Measurements from ENCODE around the gene SLC43A3. TPM values are rescaled to one million over a fixed set of nuclear protein-coding genes. Genes with fewer than 3 reads are reported as not detected.
"Not testable (repeated sequence)": the region's sequence is repeated elsewhere in the genome, so short reads cannot be mapped to it uniquely, and the experiment has no call there.

The SLC43A3 gene
- total RNA-seq, 2 donors from 2014 or later: 10.6 to 21.4 TPM

GRCh38 chr11:57446055-57446454 is 19.1 kb upstream of the SLC43A3 start:
- intact Hi-C loops (cut with DNase I): no loop called here

GRCh38 chr11:57445122-57445394 is 18.1 kb upstream of the SLC43A3 start:
- H3K36me3 ChIP-seq; intact Hi-C loops (cut with DNase I); DNase-seq; H3K27me3 ChIP-seq; H3K4me1 ChIP-seq; H3K9ac ChIP-seq (ENCODE audit: low read depth in 2 of 2, low read length in 2 of 2); H3K4me3 ChIP-seq; H3K9me3 ChIP-seq: not testable (repeated sequence)
- H3K27ac ChIP-seq: peak overlapping the region; percentile 47

More at GRCh38 chr11:57446055-57446454, 19.1 kb upstream of the SLC43A3 start:
- no peak for TF ChIP-seq CTCF (IDR thresholded peaks at IDR 0.05)
- Histone ChIP-seq H3K9me3 (no peaks in the 10 kb centered on the region), H3K4me3 (no peak overlapping the region), H3K27me3 (no peaks in the 10 kb centered on the region), H3K9ac (ENCODE audit: low read depth in 2 of 2, low read length in 2 of 2) (no peak overlapping the region), H3K36me3 (no peaks in the 10 kb centered on the region), H3K4me1 (no peaks in the 10 kb centered on the region), H3K27ac (no peak overlapping the region)
- no peak for DNase-seq

GRCh38 chr11:57444362-57445121 is 17.6 kb upstream of the SLC43A3 start:
- no peak overlapping the region for H3K9ac ChIP-seq (ENCODE audit: low read depth in 2 of 2, low read length in 2 of 2)
- intact Hi-C loops (cut with DNase I): no loop called here

GRCh38 chr11:57440744-57441414 is 14.0 kb upstream of the SLC43A3 start:
- no peak for DNase-seq
- Histone ChIP-seq H3K27me3 (no peaks in the 10 kb centered on the region), H3K27ac (no peak overlapping the region), H3K4me3 (no peak overlapping the region), H3K4me1 (no peaks in the 10 kb centered on the region), H3K36me3 (no peaks in the 10 kb centered on the region), H3K9me3 (no peaks in the 10 kb centered on the region), H3K9ac (ENCODE audit: low read depth in 2 of 2, low read length in 2 of 2) (no peak overlapping the region)
- intact Hi-C loops (cut with DNase I): no loop called here
- TF ChIP-seq CTCF (IDR thresholded peaks at IDR 0.05): no peak

More at GRCh38 chr11:57444362-57445121, 17.6 kb upstream of the SLC43A3 start:
- peak overlapping the region; percentile 47 for H3K27ac ChIP-seq
- peak; percentile 48 for DNase-seq
- no peak for TF ChIP-seq CTCF (IDR thresholded peaks at IDR 0.05)
- H3K4me1 ChIP-seq: no peaks in the 10 kb centered on the region
- H3K9me3 ChIP-seq: no peaks in the 10 kb centered on the region
- no peak overlapping the region for H3K4me3 ChIP-seq
- H3K36me3 ChIP-seq: no peaks in the 10 kb centered on the region
- H3K27me3 ChIP-seq: no peaks in the 10 kb centered on the region

GRCh38 chr11:57439786-57440185 is 12.9 kb upstream of the SLC43A3 start:
- H3K36me3 ChIP-seq: no peaks in the 10 kb centered on the region
- no peaks in the 10 kb centered on the region for H3K27me3 ChIP-seq
- no peak overlapping the region for H3K27ac ChIP-seq
- no peak overlapping the region for H3K4me3 ChIP-seq
- intact Hi-C loops (cut with DNase I): no loop called here
- TF ChIP-seq CTCF (IDR thresholded peaks at IDR 0.05): no peak
- H3K4me1 ChIP-seq: no peaks in the 10 kb centered on the region
- no peaks in the 10 kb centered on the region for H3K9me3 ChIP-seq
- no peak overlapping the region for H3K9ac ChIP-seq (ENCODE audit: low read depth in 2 of 2, low read length in 2 of 2)
- no peak for DNase-seq
